AG08396 (cell line): ENCODE measurements around the gene ABCC9.

ENCODE experiments used
- DNase-seq: peaks from one replicate; pipeline ENCODE4 v3.0.0; 2012; ENCODE audit warnings: low spot score, mixed read lengths

ABCC9 gene

DNA sequence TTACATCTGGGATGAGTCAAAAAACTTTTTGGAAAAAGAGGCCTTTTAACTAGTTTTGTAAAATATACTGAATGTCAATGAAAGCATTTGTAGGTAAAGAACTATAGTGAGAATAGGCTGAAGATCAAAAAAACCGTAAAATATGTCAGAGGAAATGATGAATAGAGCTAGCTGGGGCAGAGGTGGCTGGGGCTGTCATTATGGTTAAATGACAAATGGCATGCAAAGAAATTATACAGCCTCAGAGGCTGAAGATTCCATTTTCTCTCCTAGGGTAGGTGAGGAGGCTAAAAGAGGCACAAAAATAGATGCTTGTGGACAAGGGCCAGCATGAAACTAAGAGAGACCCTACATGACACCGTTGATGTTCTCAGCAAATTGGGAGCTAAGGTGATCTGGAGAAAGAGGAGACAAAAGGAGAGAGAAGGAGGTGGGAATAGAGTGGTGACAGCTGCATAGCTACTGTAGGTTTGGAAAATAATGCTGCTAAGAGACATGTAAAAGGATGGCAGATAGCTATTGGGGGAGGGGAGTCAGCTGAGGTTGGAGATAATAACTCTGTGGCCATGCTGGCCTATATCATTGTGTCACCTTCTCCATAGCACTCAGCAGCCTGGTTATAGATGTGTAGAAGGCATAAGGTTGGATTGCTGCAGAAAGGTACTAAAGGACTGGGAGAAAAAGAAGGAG is 63.8 kb downstream of the ABCC9 start:
- DNase-seq, result no peak

DNA sequence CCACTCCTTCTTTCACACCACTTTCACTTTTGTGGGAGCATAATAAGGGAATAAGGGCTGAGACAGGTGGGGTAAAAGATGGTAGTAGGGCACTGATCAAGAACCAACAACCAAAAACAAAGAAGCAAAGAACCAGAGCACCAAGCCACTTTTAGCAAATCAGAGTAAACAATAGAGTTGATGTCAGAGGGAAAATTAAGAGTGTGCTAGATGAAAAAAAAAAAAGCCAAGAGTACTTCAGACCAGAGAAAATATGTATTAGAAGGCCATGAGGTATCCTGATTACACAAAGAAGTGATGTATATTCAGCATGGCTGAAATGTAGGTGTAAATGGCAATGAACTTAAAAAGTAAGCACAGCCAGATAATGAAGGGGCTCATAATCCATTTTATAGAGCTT is 75.4 kb downstream of the ABCC9 start:
- no peak for DNase-seq

GRCh38 chr12:21860534-21860933 is 80.7 kb downstream of the ABCC9 start:
- no peak for DNase-seq

DNA sequence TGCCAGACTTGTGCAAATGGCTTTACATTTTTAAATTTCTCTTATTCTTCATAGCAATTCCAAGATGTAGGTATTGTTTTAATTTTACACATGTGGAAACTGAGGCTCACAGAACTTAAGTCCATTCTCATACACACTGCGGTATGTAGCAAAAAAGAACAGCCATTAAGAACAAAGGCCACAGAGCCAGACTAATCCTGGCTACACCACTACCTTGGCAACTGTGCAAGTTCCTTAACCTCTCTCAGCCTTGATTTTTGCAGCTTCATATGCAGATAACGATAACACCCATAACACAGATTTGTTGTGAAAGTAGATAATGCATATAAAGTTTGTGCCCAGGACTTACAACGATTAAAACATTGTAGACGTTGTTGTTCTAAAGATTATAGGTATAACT is 81.1 kb downstream of the ABCC9 start:
- DNase-seq, result no peak

- DNase-seq, result peak; percentile 38
Measured at GRCh38 chr12:21852251-21852650, 89.0 kb downstream of the ABCC9 start.

DNA sequence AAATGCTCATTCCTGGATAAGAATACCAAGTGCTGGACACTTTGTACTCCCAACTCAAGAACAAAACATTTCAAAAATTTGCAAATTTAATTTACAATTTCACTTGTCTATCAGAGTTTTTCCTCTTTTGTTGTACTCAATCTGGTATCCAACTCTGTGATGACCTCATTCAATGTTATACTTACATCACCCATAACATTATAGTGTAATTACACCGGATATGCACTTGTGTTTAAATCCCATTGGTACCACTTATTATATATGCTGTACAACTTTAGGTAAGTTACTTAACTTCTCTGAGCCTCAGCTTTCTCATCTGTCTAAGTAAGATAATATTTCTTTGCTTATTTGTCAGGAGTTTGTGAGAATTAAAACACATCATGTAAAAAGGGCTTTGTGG is 90.1 kb downstream of the ABCC9 start:
- DNase-seq, result no peak

GRCh38 chr12:21850419-21850818 is 90.8 kb downstream of the ABCC9 start:
- DNase-seq, result no peak

DNA sequence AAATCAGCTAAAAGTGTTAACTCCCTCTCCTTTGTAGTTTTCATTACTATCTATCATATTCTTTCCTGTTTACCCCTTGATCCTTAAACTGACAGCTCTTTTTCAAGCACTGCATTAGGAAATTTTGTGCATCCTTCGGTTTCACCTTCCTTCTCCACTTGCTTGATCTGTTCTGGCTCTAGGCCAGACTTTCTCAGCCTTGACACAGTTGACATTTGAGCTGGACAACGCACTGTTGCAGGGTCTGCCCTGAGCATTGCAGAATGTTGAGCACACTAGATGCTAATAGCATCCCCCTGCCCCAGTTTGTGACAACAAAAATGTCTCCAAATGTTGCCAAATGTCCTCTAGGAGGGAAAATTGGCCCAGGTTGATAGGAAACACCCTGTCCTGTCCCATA is 91.3 kb downstream of the ABCC9 start:
- DNase-seq, result no peak

GRCh38 chr12:21848192-21848591 is 93.0 kb downstream of the ABCC9 start:
- no peak for DNase-seq

- DNase-seq, result no peak
Measured at GRCh38 chr12:21843795-21844194, 97.4 kb downstream of the ABCC9 start.

GRCh38 chr12:21839776-21840175 is 101.5 kb downstream of the ABCC9 start:
- DNase-seq, result no peak

DNA sequence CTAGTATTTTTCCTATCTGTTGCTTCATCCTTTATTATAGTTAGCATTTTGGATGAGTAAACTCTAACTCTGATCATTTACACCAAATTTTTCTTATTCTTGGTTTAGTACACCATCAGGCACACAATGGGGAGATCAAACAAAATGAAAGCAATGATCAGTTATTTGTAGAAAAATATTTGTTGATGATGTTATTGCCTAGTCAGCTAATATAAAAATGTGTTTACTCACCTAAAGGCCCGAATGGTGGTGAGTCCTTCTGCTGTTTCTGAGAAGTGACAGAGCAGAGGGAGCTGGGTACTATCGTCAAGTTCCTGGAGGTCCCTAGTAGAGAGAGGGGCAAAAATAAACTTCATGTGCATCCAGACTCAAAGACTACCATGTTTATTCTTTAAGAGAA is 103.4 kb downstream of the ABCC9 start:
- DNase-seq, result no peak

GRCh38 chr12:21831791-21832344 is 109.4 kb downstream of the ABCC9 start:
- DNase-seq, result peak; percentile 23

DNA sequence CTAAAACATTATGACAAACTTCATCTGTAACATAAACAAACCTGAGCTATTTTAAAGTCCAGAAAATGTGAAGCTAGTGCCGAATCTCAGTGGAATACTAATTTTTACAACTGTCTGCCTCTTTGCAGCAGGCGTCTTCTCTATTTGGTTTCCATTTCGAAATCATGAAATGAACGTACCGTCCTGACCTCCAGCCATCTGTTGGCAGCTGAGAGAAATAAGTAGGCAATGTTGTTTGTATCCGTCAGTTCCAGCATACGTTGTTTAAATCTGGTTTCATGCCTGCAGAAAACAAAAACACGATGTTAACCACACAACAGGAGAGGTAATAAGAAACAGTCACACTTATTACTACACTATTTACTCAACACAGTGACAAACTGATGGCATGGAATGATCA is 112.4 kb downstream of the ABCC9 start:
- peak; percentile 16 for DNase-seq

DNA sequence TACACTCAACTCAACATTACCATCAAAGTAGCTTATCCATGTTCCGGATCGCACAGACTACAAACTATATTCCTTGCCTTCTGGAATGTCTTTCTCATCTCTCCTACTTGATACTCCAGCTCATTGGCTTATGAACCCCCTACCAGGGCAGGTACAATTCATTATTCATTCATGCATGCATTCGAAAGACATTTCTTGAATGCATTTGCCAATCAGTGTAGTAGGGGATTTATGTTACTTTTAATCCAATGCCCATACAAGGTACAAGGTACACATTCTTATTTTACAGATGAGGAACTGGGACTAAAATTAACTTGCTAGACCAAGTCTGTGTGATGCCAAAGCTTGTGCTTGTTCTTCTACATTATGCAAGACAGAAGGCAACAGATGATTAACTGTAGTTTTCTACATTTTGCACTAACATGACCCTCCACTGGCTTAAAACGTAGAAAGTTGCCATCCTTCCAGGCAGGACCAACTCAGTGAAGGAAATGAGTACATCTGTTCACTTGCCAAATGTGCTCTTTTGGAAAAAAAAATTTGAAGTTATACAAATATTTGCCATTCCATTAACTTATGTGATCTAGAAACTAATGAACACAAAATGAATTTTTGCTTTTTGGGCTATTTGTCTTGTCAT is 113.0 kb downstream of the ABCC9 start:
- DNase-seq, result no peak

GRCh38 chr12:21827083-21827482 is 114.1 kb downstream of the ABCC9 start:
- no peak for DNase-seq

- DNase-seq, result no peak
Measured at GRCh38 chr12:21826618-21826910, 114.7 kb downstream of the ABCC9 start.

- no peak for DNase-seq
Measured at GRCh38 chr12:21825886-21826617, 115.2 kb downstream of the ABCC9 start.

DNA sequence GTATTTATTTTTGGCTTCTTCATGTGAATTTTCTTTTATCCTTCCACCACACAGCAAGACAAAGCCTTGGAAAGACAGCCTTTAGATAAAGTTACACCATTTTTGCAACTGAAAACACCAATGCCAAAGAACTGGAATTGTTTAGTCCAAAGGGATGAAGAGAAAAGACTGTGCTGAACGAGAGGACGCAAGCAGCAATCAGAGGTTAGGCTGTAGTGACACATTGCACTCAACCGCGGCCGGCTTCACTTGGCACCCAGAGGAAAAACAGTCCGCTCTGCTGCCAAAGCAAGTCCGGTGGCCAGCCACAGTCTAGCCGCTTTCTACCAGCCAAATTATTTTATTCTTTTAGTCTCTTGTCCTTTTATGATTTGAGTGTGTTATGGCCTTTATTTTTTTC is 117.6 kb downstream of the ABCC9 start:
- peak; percentile 5 for DNase-seq

DNA sequence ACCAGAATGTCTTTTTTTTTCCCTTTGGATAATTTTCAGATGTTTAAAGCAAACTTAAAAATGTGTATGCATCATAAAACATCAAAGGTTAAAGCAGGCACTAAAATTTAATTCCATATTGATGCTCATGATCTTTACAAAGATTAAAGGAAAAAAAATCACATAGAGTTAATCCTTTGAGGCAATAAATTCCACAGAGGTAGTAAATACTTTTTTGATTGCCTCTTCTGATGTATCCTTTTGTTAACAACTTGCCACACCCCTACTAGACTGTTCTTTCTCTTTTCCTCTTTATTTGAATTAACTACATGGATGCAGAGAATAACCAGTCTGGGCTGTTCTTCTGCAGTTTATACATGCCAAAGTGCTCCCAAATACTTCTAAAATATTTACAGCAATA is 121.5 kb downstream of the ABCC9 start:
- DNase-seq, result no peak

DNA sequence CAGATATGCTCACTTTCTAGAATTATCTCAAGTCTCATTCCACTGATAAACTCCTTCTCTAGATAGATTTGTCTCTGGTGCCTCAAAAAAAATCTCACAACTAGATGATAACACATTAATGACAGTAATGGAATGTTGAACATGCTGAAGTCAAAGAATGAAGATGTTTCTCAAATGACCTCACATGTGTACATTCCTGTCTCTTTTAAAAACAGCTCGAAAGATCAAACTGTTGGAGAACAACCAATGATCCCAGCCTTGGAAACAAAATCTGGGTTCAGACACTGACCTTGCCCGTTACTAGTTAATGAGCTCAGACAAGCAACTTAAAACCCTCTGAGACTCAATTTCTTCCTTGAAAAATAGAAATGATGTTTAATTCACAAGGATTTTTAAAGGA is 122.0 kb downstream of the ABCC9 start:
- DNase-seq, result peak; percentile 18

- DNase-seq, result peak; percentile 10
Measured at GRCh38 chr12:21818627-21819026, 122.6 kb downstream of the ABCC9 start.
